DND-41 (cell line): ENCODE data around the gene ARHGEF4.

Experiments
- ATAC-seq: fragments of 200-7000 bp; cut with Tn5 transposase; 3 replicates; pipeline ENCODE4 v1.9.1; 2021; ENCODE audit warnings: low read depth; ENCODE audit not compliant: insufficient read depth
- DNase-seq: peaks from one replicate; pipeline ENCODE4 v3.0.0-alpha.2; 2020
- H2AFZ ChIP-seq: 2 replicates; pipeline ENCODE4 v1.6.0; 2012; ENCODE audit warnings: low read depth, low read length
- H3K27ac ChIP-seq: 2 replicates; pipeline ENCODE4 v1.5.1; 2012; ENCODE audit warnings: low read length, inconsistent platforms
- H3K27me3 ChIP-seq: fragments of 200-600 bp; sonication (generic); 2 replicates; pipeline ENCODE4 v1.6.0; 2012; ENCODE audit warnings: low read length, mild to moderate bottlenecking, inconsistent platforms; ENCODE audit not compliant: insufficient read depth, poor library complexity
- H3K36me3 ChIP-seq: 2 replicates; pipeline ENCODE4 v1.5.1; 2012; ENCODE audit warnings: low read length, inconsistent platforms; ENCODE audit not compliant: insufficient read depth
- H3K4me1 ChIP-seq: 2 replicates; pipeline ENCODE4 v1.5.1; 2012; ENCODE audit warnings: mild to moderate bottlenecking, low read length; ENCODE audit not compliant: insufficient read depth
- H3K4me2 ChIP-seq: 2 replicates; pipeline ENCODE4 v1.6.0; 2012; ENCODE audit warnings: mild to moderate bottlenecking, moderate library complexity, low read length, inconsistent platforms; ENCODE audit not compliant: insufficient read depth
- H3K4me3 ChIP-seq, 2 experiments: fragments of 200-600 bp in 1 of 2; shearing (Covaris generic) in 1 of 2; 2 replicates each; pipeline ENCODE4 v1.5.1; 2012 to 2016; ENCODE audit warnings: inconsistent platforms in 2 of 2, low read length in 2 of 2, mild to moderate bottlenecking in 2 of 2, low read depth in 1 of 2, moderate library complexity in 1 of 2
- H3K79me2 ChIP-seq: 2 replicates; pipeline ENCODE4 v1.6.0; 2012; ENCODE audit warnings: low read length, inconsistent platforms; ENCODE audit not compliant: insufficient read depth
- H3K9ac ChIP-seq: 2 replicates; pipeline ENCODE4 v1.6.0; 2012; ENCODE audit warnings: low read depth, mild to moderate bottlenecking, inconsistent platforms, low read length, moderate library complexity
- H3K9me3 ChIP-seq: 2 replicates; pipeline ENCODE4 v1.5.1; 2012; ENCODE audit warnings: low read length, moderate library complexity, mild to moderate bottlenecking, inconsistent platforms; ENCODE audit not compliant: insufficient read depth, severe bottlenecking
- H4K20me1 ChIP-seq: 2 replicates; pipeline ENCODE4 v1.6.0; 2012; ENCODE audit warnings: low read length; ENCODE audit not compliant: insufficient read depth
- CTCF ChIP-seq: IDR thresholded peaks from 2 replicates; pipeline ENCODE4 v1.5.1; 2012; ENCODE audit warnings: borderline replicate concordance, low read length, moderate library complexity, mild to moderate bottlenecking; ENCODE audit not compliant: poor library complexity, severe bottlenecking; ENCODE audit errors: extremely low read depth
- EZH2 ChIP-seq: IDR thresholded peaks from 3 replicates; pipeline ENCODE4 v1.6.1; 2012; ENCODE audit warnings: borderline replicate concordance, low read depth, mild to moderate bottlenecking, moderate library complexity, low read length, inconsistent platforms; ENCODE audit not compliant: severe bottlenecking

ARHGEF4 gene

GRCh38 chr2:130819608-130820278 lies 17.0 kb upstream of the ARHGEF4 start:
- Histone ChIP-seq H4K20me1 (no peaks in the 10 kb centered on the region), H3K9me3 (no peaks in the 10 kb centered on the region), H3K9ac (no peak overlapping the region), H3K4me2 (no peak overlapping the region), H3K27ac (no peak overlapping the region), H3K4me3 (no peak overlapping the region), H3K27me3 (no peaks in the 10 kb centered on the region), H2AFZ (no peak overlapping the region), H3K79me2 (no peaks in the 10 kb centered on the region), H3K36me3 (no peaks in the 10 kb centered on the region), H3K4me1 (no peaks in the 10 kb centered on the region)
- TF ChIP-seq CTCF (no peak), EZH2 (no peak)
- DNase-seq (no peak), ATAC-seq (peak; percentile 63; the same call in 2 of the 3 replicates)

GRCh38 chr2:130820279-130820861 lies 16.3 kb upstream of the ARHGEF4 start:
- TF ChIP-seq EZH2 (no peak), CTCF (no peak)
- Histone ChIP-seq H3K36me3 (no peaks in the 10 kb centered on the region), H3K79me2 (no peaks in the 10 kb centered on the region), H3K27me3 (no peaks in the 10 kb centered on the region), H3K27ac (no peak overlapping the region), H3K9me3 (no peaks in the 10 kb centered on the region), H3K4me3 (no peak overlapping the region), H3K4me1 (no peaks in the 10 kb centered on the region), H3K4me2 (no peak overlapping the region), H2AFZ (no peak overlapping the region), H4K20me1 (no peaks in the 10 kb centered on the region), H3K9ac (no peak overlapping the region)
- ATAC-seq, result no peak
- DNase-seq, result no peak

DNA sequence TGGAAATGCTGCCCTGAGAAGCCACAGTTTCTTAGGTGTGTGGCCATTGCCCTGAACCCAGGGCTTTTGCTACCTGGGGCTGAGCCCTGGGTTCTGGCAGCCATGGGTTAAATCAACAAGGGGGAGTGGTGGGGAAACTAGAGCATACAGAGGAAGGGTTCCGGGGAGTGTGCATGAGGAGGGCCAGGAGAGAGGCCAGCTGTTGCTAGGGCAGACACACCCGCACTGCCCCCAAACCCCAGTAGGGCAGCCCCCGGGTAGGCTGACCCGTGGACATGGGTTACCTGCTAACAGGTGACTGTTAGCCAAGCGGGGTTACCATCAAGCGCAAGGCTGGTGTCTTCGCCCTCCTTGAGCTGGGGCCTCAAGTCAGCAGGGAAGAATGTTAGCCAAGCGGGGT lies 14.8 kb upstream of the ARHGEF4 start:
- no peak overlapping the region for H2AFZ ChIP-seq
- DNase-seq (no peak), ATAC-seq (no peak)
- no peaks in the 10 kb centered on the region for H3K9me3 ChIP-seq
- H3K27me3 ChIP-seq, result no peaks in the 10 kb centered on the region
- no peaks in the 10 kb centered on the region for H3K79me2 ChIP-seq
- no peaks in the 10 kb centered on the region for H3K4me1 ChIP-seq
- H3K4me2 ChIP-seq, result no peak overlapping the region
- H3K36me3 ChIP-seq, result no peaks in the 10 kb centered on the region
- no peak overlapping the region for H3K27ac ChIP-seq
- no peak overlapping the region for H3K4me3 ChIP-seq
- H3K9ac ChIP-seq, result no peak overlapping the region
- no peak for TF ChIP-seq EZH2
- no peak for TF ChIP-seq CTCF
- H4K20me1 ChIP-seq, result no peaks in the 10 kb centered on the region

GRCh38 chr2:130822766-130823165 lies 13.9 kb upstream of the ARHGEF4 start:
- TF ChIP-seq CTCF (no peak), EZH2 (no peak)
- no peak overlapping the region for H3K4me2 ChIP-seq

More at GRCh38 chr2:130822766-130823165, 13.9 kb upstream of the ARHGEF4 start:
- DNase-seq (no peak), ATAC-seq (no peak)
- H3K36me3 ChIP-seq, result no peaks in the 10 kb centered on the region
- H3K27ac ChIP-seq, result no peak overlapping the region
- no peak overlapping the region for H2AFZ ChIP-seq
- H3K4me3 ChIP-seq, result no peak overlapping the region
- H3K4me1 ChIP-seq, result no peaks in the 10 kb centered on the region
- H3K9ac ChIP-seq, result no peak overlapping the region
- H3K9me3 ChIP-seq, result no peaks in the 10 kb centered on the region
- no peaks in the 10 kb centered on the region for H4K20me1 ChIP-seq
- H3K79me2 ChIP-seq, result no peaks in the 10 kb centered on the region
- H3K27me3 ChIP-seq, result no peaks in the 10 kb centered on the region
